ENCODE measurements around the gene TNPO3. TPM values are rescaled to one million over a fixed set of nuclear protein-coding genes. Genes with fewer than 3 reads are reported as not detected.
"Not testable (repeated sequence)": the region's sequence is repeated elsewhere in the genome, so short reads cannot be mapped to it uniquely, and the experiment has no call there.

Gene TNPO3
- polyA plus RNA-seq, 1 donor = 30.9 TPM

- no peak for DNase-seq
Measured at GRCh38 chr7:128959296-128959695, 95.6 kb downstream of the TNPO3 start.

DNA sequence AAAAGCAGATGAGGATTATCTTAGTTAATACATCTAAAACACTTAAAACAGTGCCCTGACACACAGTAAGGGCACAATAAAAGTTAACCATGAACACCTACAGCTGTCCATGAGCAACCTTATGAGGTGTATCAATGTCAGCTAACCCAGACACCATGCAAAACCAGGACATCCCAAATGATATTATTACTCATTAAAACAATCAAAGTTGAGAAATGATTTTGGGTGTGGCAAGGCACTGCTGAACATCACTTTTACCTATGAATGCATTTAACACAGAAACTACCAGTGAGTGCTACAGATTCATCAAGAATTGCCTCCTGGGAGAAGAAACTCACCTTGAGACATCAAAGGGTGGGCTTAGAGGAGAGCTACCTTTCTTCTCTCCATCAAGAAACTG lies 98.9 kb downstream of the TNPO3 start:
- DNase-seq = no peak

- peak; percentile 59 for DNase-seq
Measured at GRCh38 chr7:128954830-128955802, 99.8 kb downstream of the TNPO3 start.

GRCh38 chr7:128954150-128954549 lies 100.8 kb downstream of the TNPO3 start:
- DNase-seq = no peak

GRCh38 chr7:128951296-128951695 lies 103.6 kb downstream of the TNPO3 start:
- DNase-seq = no peak

- no peak for DNase-seq
Measured at GRCh38 chr7:128948976-128949760, 105.7 kb downstream of the TNPO3 start.

GRCh38 chr7:128948312-128948973 lies 106.5 kb downstream of the TNPO3 start:
- DNase-seq = no peak

GRCh38 chr7:128947854-128948253 lies 107.1 kb downstream of the TNPO3 start:
- DNase-seq = no peak

DNA sequence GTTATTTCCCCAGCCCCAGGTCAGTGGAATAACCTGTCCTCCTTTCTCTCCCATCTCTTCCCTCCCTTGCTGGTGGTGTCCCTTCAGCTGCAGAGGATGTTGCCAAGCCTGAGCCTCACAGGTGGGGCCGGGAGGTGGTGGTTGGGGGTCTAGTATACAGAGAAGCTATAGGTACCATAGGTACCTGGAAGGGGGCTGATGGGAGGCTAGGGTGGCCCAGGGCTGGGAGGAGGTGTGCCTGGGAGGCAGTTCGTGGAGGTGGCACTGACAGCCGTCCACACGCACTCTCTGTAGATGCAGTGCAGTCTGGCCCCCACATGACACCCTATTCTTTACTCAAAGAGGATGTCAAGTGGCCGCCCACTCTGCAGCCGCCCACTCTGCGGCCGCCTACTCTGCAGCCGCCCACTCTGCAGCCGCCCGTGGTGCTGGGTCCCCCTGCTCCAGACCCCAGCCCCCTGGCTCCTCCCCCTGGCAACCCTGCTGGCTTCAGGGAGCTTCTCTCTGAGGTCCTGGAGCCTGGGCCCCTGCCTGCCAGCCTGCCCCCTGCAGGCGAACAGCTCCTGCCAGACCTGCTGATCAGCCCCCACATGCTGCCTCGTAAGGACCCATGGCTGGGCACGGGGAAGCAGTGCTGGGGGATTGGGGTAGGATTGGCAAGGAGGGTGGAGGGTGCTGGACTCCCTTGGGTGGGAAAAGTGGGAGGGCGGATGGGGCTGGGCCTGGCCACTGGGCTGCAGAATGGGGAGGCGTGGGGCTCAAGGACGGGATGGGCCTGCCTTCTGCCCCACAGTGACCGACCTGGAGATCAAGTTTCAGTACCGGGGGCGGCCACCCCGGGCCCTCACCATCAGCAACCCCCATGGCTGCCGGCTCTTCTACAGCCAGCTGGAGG lies 107.7 kb downstream of the TNPO3 start:
- DNase-seq = no peak

- no peak for DNase-seq
Measured at GRCh38 chr7:128945668-128946366, 109.1 kb downstream of the TNPO3 start.

GRCh38 chr7:128944487-128945236 lies 110.2 kb downstream of the TNPO3 start:
- no peak for DNase-seq

- DNase-seq = not testable (repeated sequence)
Measured at GRCh38 chr7:128943251-128943650, 111.7 kb downstream of the TNPO3 start.

DNA sequence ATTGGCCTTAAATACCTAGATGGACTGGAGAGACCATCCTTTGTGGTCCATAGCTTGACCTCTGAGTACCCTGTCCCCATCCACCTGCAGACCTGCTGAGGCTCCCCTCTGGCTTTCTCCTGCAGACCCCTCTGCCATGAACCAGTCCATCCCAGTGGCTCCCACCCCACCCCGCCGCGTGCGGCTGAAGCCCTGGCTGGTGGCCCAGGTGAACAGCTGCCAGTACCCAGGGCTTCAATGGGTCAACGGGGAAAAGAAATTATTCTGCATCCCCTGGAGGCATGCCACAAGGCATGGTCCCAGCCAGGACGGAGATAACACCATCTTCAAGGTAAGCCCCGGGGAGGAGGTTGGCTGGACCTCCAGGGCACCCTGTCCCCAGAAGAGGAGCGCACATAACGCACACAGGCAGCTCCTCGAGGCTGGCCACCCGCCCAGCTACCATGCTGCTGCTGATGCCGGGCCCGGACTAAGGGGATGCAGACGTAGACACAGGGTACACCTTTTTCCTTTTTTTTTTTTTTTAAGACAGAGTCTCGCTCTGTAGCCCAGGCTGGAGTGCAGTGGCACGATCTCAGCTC lies 112.9 kb downstream of the TNPO3 start:
- no peak for DNase-seq

DNA sequence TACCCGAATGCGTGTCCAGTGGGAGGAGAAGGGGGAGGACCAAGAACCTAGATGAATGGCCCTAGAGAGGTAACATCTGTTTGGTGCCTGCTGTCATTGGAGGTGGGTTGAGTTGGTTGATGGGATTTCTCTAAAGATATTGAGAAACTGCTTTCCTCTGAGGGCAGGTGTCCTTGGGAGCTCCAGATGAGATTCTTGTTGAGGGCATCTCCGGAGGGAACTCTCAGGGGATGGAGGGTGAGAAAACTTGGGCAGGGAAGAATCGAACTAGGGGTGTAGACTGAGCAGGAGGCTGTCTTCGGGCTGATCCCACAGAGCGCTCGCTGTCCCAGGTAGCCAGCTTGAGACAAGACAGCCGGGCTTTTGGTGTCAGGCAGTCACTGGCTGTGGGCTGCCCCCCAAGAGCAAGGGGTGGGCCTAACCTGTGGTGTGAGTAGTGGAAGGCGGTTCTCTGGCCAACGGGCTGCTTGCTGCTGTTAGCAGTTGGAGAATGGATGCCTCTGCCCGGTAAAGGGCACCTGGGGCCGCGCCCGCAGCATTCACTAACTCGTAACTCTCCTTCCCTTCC lies 113.5 kb downstream of the TNPO3 start:
- DNase-seq = no peak

- no peak for DNase-seq
Measured at GRCh38 chr7:128940494-128941322, 114.2 kb downstream of the TNPO3 start.

DNA sequence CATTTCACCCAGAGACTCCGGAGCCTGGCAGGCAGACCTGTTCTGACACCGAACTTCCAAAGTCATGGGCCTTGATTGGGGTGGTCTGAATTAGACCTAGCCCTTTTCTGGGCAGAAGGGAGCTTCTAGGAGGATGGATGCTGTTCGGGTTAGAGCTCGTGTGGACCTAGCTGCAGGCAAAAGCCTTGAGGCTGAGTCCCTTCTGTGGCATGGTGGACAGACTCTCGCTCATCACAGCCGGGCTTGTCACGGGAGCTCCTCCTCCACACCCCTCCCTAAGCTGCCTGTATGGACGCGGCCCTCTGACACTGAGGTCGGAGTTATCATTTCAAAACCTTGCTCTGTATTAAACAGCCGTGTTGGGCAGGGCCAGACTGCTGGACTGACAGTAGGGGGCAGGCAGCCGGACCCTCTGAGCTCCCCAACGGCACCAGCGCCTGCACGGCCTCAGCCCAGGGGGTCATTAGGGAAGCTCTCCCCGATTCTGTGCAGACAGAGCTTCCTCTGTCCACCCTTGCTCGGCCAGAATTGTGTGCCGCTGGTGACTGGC lies 115.0 kb downstream of the TNPO3 start:
- no peak for DNase-seq

GRCh38 chr7:128939075-128939860 lies 115.6 kb downstream of the TNPO3 start:
- no peak for DNase-seq

Data from hindlimb muscle (tissue), 1 donor.